Astrocyte of the cerebellum (primary cell): ENCODE results near the gene DDOST.

Experiments
- DNase-seq: peaks from one replicate; pipeline ENCODE4 v3.0.0-alpha.2; 2011; ENCODE audit warnings: low read depth
- H3K4me3 ChIP-seq: 2 replicates; pipeline ENCODE4 v1.5.1; 2011; ENCODE audit warnings: mild to moderate bottlenecking, low read depth, low read length, moderate library complexity
- CTCF ChIP-seq: IDR thresholded peaks from 2 replicates; pipeline ENCODE4 v1.5.1; 2012; ENCODE audit warnings: low read length, low read depth, moderate library complexity, mild to moderate bottlenecking; ENCODE audit errors: missing control alignments
- in situ Hi-C: cut with HindIII; loops from 2 replicates; pipeline ENCODE4 v1.10.0; 2017; ENCODE audit warnings: low sequenced_read_pairs

Gene DDOST

GRCh38 chr1:20645414-20645813 is 15.8 kb downstream of the DDOST start:
- TF ChIP-seq CTCF, result no peak
- no peak for DNase-seq
- in situ Hi-C loops, result loop anchor here (25.0 kb wide), 1 partner anchor 108 kb away; no protein-coding TSS in a partner anchor
- no peak overlapping the region for H3K4me3 ChIP-seq

GRCh38 chr1:20644416-20644815 is 16.8 kb downstream of the DDOST start:
- in situ Hi-C loops, result loop anchor here (25.0 kb wide), 1 partner anchor 107 kb away; no protein-coding TSS in a partner anchor
- DNase-seq, result no peak
- no peak overlapping the region for H3K4me3 ChIP-seq
- no peak for TF ChIP-seq CTCF

- no peak for TF ChIP-seq CTCF
- H3K4me3 ChIP-seq, result no peak overlapping the region
- no peak for DNase-seq
- in situ Hi-C loops, result loop anchor here (25.0 kb wide), 1 partner anchor 106 kb away; no protein-coding TSS in a partner anchor
Observed at GRCh38 chr1:20643080-20643479, 18.1 kb downstream of the DDOST start.

GRCh38 chr1:20641975-20642374 is 19.2 kb downstream of the DDOST start:
- DNase-seq, result no peak
- H3K4me3 ChIP-seq, result no peak overlapping the region
- TF ChIP-seq CTCF, result no peak
- in situ Hi-C loops, result loop anchor here (25.0 kb wide), 1 partner anchor 105 kb away; no protein-coding TSS in a partner anchor

- peak; percentile 81 for TF ChIP-seq CTCF
Observed at GRCh38 chr1:20640183-20640597, 21.0 kb downstream of the DDOST start.

GRCh38 chr1:20636785-20637347 is 24.3 kb downstream of the DDOST start:
- TF ChIP-seq CTCF, result no peak
- no peak for DNase-seq
- no peak overlapping the region for H3K4me3 ChIP-seq
- in situ Hi-C loops, result loop anchor here (25.0 kb wide), 1 partner anchor 100 kb away; no protein-coding TSS in a partner anchor

More at GRCh38 chr1:20640183-20640597, 21.0 kb downstream of the DDOST start:
- H3K4me3 ChIP-seq, result no peak overlapping the region
- peak; percentile 42 for DNase-seq
- in situ Hi-C loops, result loop anchor here (25.0 kb wide), 1 partner anchor 103 kb away; no protein-coding TSS in a partner anchor
